ENCODE results near the gene LIMS1.

LIMS1 gene

DNA sequence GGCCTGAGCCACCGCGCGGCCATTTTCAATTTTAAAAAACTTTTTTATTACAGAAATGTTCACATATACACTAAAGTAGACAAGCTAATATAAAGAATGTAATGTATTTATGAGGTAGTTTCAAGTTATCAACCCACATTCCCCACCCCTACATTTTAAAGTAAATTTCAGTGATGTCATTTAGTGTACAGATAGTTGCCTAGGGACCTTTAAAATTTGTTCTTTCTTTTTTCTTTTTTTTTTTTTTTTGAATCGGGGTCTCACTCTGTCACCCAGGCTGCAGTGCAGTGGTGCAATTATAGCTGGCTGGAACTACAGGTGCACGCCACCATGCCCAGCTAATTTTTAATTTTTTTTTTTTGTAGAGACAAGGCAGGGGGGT is 2.6 kb upstream of the LIMS1 start:
- Histone ChIP-seq H3K9me3 (ENCODE audit: control insufficient read depth in 1 of 2, low read length in 2 of 2) (no peaks in the 10 kb centered on the region), H3K36me3 (ENCODE audit: control insufficient read depth in 1 of 2, insufficient read depth in 2 of 2, low read length in 2 of 2) (no peaks in the 10 kb centered on the region), H3K27ac (ENCODE audit: low read length) (no peak overlapping the region), H3K27me3 (ENCODE audit: low read depth, low read length) (no peaks in the 10 kb centered on the region), H3K4me1 (ENCODE audit: control insufficient read depth in 1 of 2, insufficient read depth in 2 of 2, low read length in 2 of 2) (peaks cover 7 to 13% of the 10 kb centered on the region in 2 donors), H3K4me3 (ENCODE audit: low read depth in 1 of 2, low read length in 2 of 2) (no peak overlapping the region)

DNA sequence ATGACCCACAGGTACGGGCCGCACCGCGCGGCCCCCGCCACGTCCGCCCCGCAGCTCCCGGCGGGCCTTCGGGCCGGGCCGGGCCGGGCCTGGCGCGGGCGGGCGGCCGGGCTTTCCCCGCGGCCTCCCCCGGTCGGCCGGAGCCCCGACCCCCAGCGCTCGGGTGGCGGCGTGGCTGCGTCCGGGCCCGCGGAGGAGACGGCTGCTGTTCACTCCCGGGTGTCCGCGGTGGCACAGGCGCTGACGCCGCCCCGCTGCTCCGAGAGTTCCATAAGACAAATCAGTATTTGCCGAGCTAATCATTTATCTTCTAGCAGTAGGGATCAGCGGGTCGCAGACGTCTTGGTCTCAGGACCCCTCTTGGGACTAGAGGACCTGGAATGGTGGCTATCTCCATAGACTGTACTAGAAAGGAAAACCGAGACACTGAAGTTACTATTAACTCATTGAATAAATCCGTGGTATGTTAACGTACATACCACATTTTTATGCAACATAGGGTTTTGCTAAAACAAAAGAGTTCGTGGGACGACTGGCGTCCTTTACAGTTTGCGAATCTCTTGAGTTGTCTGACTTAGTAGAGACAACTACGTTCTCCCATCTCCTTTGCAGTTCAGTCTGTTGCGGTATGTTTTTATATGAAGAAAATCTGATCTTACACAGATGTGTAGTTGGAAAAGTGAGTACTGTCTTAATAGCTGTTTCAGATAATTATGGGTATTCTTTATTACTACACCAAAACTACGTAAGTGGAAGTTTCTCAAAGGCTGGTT is 500 bp downstream of the LIMS1 start:
- Histone ChIP-seq H3K9me3 (ENCODE audit: control insufficient read depth in 1 of 2, low read length in 2 of 2) (no peaks in the 10 kb centered on the region), H3K27me3 (ENCODE audit: low read depth, low read length) (no peaks in the 10 kb centered on the region), H3K4me3 (ENCODE audit: low read depth in 1 of 2, low read length in 2 of 2) (peak overlapping the region; percentile 83 to 87), H3K36me3 (ENCODE audit: control insufficient read depth in 1 of 2, insufficient read depth in 2 of 2, low read length in 2 of 2) (no peaks in the 10 kb centered on the region), H3K27ac (ENCODE audit: low read length) (peak overlapping the region; percentile 80), H3K4me1 (ENCODE audit: control insufficient read depth in 1 of 2, insufficient read depth in 2 of 2, low read length in 2 of 2) (peaks cover 7 to 20% of the 10 kb centered on the region in 2 donors)

DNA sequence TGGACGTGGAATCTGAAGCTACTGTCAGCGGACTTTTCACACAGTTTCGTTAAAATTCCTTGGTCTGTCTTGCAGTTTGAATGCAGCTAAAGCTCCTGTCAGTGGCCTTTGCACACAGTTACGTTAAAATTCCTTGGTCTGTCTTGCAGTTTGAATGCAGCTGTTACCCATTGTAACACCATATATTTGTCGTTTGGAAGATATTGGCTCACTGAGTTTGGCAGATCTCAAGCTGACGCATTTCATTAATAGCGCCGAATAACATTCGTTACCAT is 1.0 kb downstream of the LIMS1 start:
- peaks cover 7 to 20% of the 10 kb centered on the region in 2 donors for H3K4me1 ChIP-seq (ENCODE audit: control insufficient read depth in 1 of 2, insufficient read depth in 2 of 2, low read length in 2 of 2)
- peak overlapping the region; percentile 83 to 87 for H3K4me3 ChIP-seq (ENCODE audit: low read depth in 1 of 2, low read length in 2 of 2)
- no peak overlapping the region for H3K27ac ChIP-seq (ENCODE audit: low read length)
- no peaks in the 10 kb centered on the region for H3K36me3 ChIP-seq (ENCODE audit: control insufficient read depth in 1 of 2, insufficient read depth in 2 of 2, low read length in 2 of 2)
- H3K9me3 ChIP-seq (ENCODE audit: control insufficient read depth in 1 of 2, low read length in 2 of 2) = no peaks in the 10 kb centered on the region
- no peaks in the 10 kb centered on the region for H3K27me3 ChIP-seq (ENCODE audit: low read depth, low read length)

DNA sequence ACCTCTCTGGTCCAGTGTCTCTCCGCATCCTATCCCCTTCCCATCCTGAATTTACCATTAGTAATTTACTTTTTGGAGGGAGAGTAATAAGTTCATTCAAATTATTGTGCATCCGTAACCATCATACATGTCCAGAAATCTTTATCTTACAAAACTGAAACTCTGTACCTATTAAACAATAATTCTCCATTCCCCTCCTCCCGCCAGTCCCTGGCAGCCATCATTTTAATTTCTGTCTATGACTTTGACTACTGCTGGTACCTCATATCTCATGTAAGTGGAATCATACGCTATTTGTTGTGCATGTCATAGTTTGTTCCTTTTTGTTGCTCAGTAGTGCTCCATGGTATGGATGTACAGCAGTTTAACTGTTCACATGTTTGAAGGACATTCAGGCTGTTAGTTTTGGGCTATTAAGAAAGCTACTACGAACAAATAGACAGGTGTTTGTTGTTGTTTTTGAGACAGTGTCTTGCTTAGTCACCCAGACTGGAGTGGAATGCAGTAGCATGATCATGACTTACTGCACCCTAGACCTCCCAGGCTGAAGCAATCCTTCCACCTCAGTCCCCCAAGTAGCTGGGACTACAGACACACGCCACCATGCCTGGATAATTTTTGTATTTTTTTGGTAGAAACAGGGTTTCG is 2.0 kb downstream of the LIMS1 start:
- Histone ChIP-seq H3K9me3 (ENCODE audit: control insufficient read depth in 1 of 2, low read length in 2 of 2) (no peaks in the 10 kb centered on the region), H3K36me3 (ENCODE audit: control insufficient read depth in 1 of 2, insufficient read depth in 2 of 2, low read length in 2 of 2) (no peaks in the 10 kb centered on the region), H3K4me1 (ENCODE audit: control insufficient read depth in 1 of 2, insufficient read depth in 2 of 2, low read length in 2 of 2) (peaks cover 12 to 26% of the 10 kb centered on the region in 2 donors), H3K4me3 (ENCODE audit: low read depth in 1 of 2, low read length in 2 of 2) (peak overlapping the region; percentile 44 to 87), H3K27me3 (ENCODE audit: low read depth, low read length) (no peaks in the 10 kb centered on the region), H3K27ac (ENCODE audit: low read length) (no peak overlapping the region)

DNA sequence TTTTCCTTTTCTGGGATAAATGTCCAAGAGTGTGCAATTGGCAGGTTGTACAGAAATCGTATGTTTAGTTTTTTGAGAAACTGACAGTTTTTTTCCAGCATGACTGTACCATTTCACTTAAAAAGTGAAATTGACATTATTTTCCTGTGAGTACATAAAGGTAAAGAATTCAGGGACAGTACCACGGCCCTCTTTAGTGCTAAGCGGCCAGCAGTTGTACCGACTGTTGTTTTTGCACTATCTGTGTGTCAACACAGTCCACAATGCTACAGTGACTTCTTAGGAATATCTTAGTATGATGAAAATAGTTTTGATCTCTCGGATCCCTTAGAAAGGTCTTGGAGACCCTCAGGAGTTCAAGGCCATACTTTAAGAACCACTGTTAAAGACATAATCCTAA is 2.6 kb downstream of the LIMS1 start:
- no peaks in the 10 kb centered on the region for H3K36me3 ChIP-seq (ENCODE audit: control insufficient read depth in 1 of 2, insufficient read depth in 2 of 2, low read length in 2 of 2)
- H3K9me3 ChIP-seq (ENCODE audit: control insufficient read depth in 1 of 2, low read length in 2 of 2) = no peaks in the 10 kb centered on the region
- no peak overlapping the region for H3K27ac ChIP-seq (ENCODE audit: low read length)
- H3K4me1 ChIP-seq (ENCODE audit: control insufficient read depth in 1 of 2, insufficient read depth in 2 of 2, low read length in 2 of 2) = peaks cover 18 to 33% of the 10 kb centered on the region in 2 donors
- H3K27me3 ChIP-seq (ENCODE audit: low read depth, low read length) = no peaks in the 10 kb centered on the region
- H3K4me3 ChIP-seq (ENCODE audit: low read depth in 1 of 2, low read length in 2 of 2) = peak overlapping the region in 1 of 2 donors; percentile 44

DNA sequence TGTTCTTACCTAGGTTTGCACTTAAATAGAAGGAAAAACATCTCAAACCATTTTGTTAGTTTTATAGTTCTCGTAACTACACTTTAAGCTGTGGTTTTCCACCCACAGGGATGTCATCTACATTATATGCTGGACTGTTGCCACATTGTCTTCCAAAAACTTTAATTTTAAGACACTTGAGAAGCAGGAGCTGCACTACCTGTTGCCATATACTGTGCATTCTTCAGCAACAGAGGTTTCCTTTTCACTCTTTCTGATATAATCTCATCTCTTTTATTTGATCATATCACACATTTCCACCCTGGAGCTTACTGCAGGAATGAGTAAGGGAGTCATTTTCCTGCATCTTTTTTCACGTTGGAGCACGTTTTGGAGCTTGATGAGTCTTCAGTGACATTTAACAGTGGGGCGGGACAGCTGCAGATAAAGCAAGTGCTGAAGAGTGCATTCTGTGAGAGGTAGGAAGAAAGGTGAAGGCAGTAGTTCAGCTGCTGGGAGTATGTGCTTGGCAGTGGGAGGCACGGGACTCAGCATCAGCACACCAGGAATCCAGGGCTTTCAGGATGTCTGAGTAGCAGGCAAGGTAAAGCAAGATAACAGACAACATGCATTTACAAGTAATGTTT is 3.8 kb downstream of the LIMS1 start:
- no peaks in the 10 kb centered on the region for H3K27me3 ChIP-seq (ENCODE audit: low read depth, low read length)
- no peak overlapping the region for H3K27ac ChIP-seq (ENCODE audit: low read length)
- no peaks in the 10 kb centered on the region for H3K36me3 ChIP-seq (ENCODE audit: control insufficient read depth in 1 of 2, insufficient read depth in 2 of 2, low read length in 2 of 2)
- H3K4me3 ChIP-seq (ENCODE audit: low read depth in 1 of 2, low read length in 2 of 2) = no peak overlapping the region
- H3K9me3 ChIP-seq (ENCODE audit: control insufficient read depth in 1 of 2, low read length in 2 of 2) = no peaks in the 10 kb centered on the region
- peaks cover 20 to 35% of the 10 kb centered on the region in 2 donors for H3K4me1 ChIP-seq (ENCODE audit: control insufficient read depth in 1 of 2, insufficient read depth in 2 of 2, low read length in 2 of 2)

DNA sequence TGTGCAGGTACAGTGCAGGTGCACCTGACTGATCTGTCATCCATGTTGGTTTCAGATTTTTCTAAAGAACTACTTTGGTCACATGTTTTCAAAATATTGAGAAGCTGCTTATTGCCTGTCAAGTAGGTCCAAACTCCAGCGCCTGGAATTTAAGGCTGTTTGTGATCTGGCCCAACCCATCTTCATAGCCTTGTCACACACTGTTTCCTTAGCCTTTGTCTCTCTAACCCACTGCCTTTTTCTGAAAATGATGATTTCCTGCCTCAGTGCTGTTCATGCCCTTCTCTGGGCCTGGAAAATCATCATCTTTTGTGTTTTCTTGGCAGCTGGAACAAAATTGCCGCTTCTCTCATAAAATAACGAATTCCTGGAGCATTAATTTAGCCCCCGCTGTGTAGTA is 7.2 kb downstream of the LIMS1 start:
- H3K36me3 ChIP-seq (ENCODE audit: control insufficient read depth in 1 of 2, insufficient read depth in 2 of 2, low read length in 2 of 2) = no peaks in the 10 kb centered on the region
- peaks cover 12 to 25% of the 10 kb centered on the region in 2 donors for H3K4me1 ChIP-seq (ENCODE audit: control insufficient read depth in 1 of 2, insufficient read depth in 2 of 2, low read length in 2 of 2)
- H3K27me3 ChIP-seq (ENCODE audit: low read depth, low read length) = no peaks in the 10 kb centered on the region
- H3K27ac ChIP-seq (ENCODE audit: low read length) = peak overlapping the region; percentile 13
- H3K4me3 ChIP-seq (ENCODE audit: low read depth in 1 of 2, low read length in 2 of 2) = no peak overlapping the region
- H3K9me3 ChIP-seq (ENCODE audit: control insufficient read depth in 1 of 2, low read length in 2 of 2) = no peaks in the 10 kb centered on the region

DNA sequence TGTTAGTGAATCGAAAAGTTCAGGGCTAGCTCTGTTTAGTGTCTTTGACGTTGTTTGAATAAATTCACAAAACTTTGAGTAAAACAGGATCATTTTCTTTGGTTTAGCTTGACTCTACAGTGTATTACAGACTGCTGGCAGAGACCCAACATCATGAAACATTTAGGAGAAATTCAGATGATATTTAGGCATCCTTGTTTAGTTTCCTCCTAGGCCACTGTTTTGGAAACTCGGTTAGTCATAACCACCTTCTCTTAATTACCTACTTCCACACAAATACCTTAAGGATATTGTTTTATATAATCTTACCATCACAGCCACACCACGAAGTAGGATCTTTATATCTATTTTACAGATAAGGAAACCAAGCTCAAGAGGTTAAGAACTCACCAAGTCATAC is 7.8 kb downstream of the LIMS1 start:
- Histone ChIP-seq H3K27ac (ENCODE audit: low read length) (peak overlapping the region; percentile 13), H3K4me1 (ENCODE audit: control insufficient read depth in 1 of 2, insufficient read depth in 2 of 2, low read length in 2 of 2) (peaks cover 12 to 21% of the 10 kb centered on the region in 2 donors), H3K9me3 (ENCODE audit: control insufficient read depth in 1 of 2, low read length in 2 of 2) (no peaks in the 10 kb centered on the region), H3K36me3 (ENCODE audit: control insufficient read depth in 1 of 2, insufficient read depth in 2 of 2, low read length in 2 of 2) (no peaks in the 10 kb centered on the region), H3K4me3 (ENCODE audit: low read depth in 1 of 2, low read length in 2 of 2) (no peak overlapping the region), H3K27me3 (ENCODE audit: low read depth, low read length) (no peaks in the 10 kb centered on the region)

DNA sequence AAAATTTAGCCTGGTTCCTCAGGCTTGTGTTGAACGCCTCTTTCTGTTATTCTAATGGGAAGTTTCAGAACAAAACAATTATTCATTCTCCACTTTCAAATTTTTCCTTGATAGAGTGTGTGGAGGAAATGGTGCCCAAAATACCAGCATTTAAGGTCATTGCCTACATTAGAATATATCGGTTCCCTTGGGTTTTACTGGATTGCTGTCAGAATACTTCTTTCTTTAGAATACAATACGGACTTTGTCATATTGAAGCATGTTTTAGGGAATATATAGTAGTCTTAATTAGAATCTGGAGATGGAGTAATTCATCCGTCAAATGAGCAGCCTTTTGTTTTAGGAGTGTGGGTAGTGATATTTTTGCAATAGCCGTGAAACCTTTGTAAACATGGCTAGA is 13.3 kb downstream of the LIMS1 start:
- H3K36me3 ChIP-seq (ENCODE audit: control insufficient read depth in 1 of 2, insufficient read depth in 2 of 2, low read length in 2 of 2) = no peaks in the 10 kb centered on the region
- H3K4me3 ChIP-seq (ENCODE audit: low read depth in 1 of 2, low read length in 2 of 2) = no peak overlapping the region
- H3K4me1 ChIP-seq (ENCODE audit: control insufficient read depth in 1 of 2, insufficient read depth in 2 of 2, low read length in 2 of 2) = peaks cover 0 to 13% of the 10 kb centered on the region in 2 donors
- H3K9me3 ChIP-seq (ENCODE audit: control insufficient read depth in 1 of 2, low read length in 2 of 2) = no peaks in the 10 kb centered on the region
- no peaks in the 10 kb centered on the region for H3K27me3 ChIP-seq (ENCODE audit: low read depth, low read length)
- no peak overlapping the region for H3K27ac ChIP-seq (ENCODE audit: low read length)

DNA sequence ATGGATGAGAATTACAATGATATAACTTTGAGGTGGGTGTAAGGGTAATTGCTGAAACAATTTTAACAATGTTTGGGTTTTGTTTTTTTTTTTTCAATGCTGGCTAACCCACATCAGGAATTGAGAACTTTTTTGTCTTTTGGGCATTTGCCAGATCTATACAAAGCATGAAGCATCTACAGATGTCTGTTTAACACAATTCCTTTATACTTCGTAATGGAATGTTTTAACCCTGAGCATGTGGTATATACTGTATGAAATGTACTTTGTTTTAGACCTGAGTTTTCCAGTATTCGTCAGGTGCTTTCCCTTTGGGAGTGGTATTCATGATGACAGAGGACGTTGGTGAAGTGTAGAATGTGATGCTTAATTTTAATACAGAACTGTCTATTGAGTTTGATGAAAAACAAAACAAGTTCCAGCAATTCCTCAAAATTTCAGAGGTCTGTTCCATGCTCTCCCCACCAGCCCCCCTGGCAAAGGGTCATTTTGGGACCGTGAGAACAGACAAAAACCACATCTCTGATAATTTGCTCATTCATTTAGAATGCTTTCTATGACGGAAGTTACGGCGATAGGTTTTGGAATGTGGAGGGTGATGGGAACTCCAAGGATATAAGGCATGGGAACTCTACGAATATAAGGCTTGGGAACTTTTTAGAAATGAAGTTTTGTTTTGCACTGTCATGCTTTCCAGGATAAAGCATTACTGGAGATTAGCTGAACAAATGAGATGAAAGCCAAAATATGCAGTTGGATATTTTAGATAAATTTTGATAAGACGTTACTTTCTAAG is 14.1 kb downstream of the LIMS1 start:
- H3K36me3 ChIP-seq (ENCODE audit: control insufficient read depth in 1 of 2, insufficient read depth in 2 of 2, low read length in 2 of 2) = no peaks in the 10 kb centered on the region
- no peaks in the 10 kb centered on the region for H3K27me3 ChIP-seq (ENCODE audit: low read depth, low read length)
- no peak overlapping the region for H3K27ac ChIP-seq (ENCODE audit: low read length)
- H3K4me3 ChIP-seq (ENCODE audit: low read depth in 1 of 2, low read length in 2 of 2) = no peak overlapping the region
- H3K9me3 ChIP-seq (ENCODE audit: control insufficient read depth in 1 of 2, low read length in 2 of 2) = no peaks in the 10 kb centered on the region
- H3K4me1 ChIP-seq (ENCODE audit: control insufficient read depth in 1 of 2, insufficient read depth in 2 of 2, low read length in 2 of 2) = peaks cover 0 to 21% of the 10 kb centered on the region in 2 donors

DNA sequence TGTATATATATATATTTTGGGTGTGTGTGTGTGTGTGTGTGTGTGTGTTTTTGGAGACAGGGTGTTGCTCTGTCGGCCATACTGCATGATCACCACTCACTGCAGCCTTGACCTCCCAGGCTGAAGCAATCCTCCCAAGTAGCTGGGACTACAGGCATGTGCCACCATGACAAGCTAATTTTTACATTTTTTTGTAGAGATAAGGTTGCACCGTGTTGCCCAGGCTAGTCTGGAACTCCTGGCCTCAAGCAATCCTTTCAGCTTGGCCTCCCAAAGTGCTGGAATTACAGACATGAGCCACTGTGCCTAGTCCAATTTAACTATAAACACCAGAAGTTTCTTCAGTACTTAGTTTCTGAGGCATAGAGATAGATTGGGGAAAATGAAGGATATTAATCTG is 18.3 kb downstream of the LIMS1 start:
- Histone ChIP-seq H3K27ac (ENCODE audit: low read length) (peak overlapping the region; percentile 60), H3K9me3 (ENCODE audit: control insufficient read depth in 1 of 2, low read length in 2 of 2) (no peaks in the 10 kb centered on the region)

More for the DNA sequence above, 18.3 kb downstream of the LIMS1 start:
- Histone ChIP-seq H3K27me3 (ENCODE audit: low read depth, low read length) (no peaks in the 10 kb centered on the region), H3K4me1 (ENCODE audit: control insufficient read depth in 1 of 2, insufficient read depth in 2 of 2, low read length in 2 of 2) (peaks cover 0 to 37% of the 10 kb centered on the region in 2 donors), H3K36me3 (ENCODE audit: control insufficient read depth in 1 of 2, insufficient read depth in 2 of 2, low read length in 2 of 2) (no peaks in the 10 kb centered on the region), H3K4me3 (ENCODE audit: low read depth in 1 of 2, low read length in 2 of 2) (peak overlapping the region in 1 of 2 donors; percentile 5)
